PC-9 (cell line): ENCODE results near the gene SLC44A1. TPM values are rescaled to one million over a fixed set of nuclear protein-coding genes. Genes with fewer than 3 reads are reported as not detected.

Experiments
- BruUV-seq: library from RNA; stranded (reverse); fragments of 400-500 nt; replicated peaks from 2 replicates; lab custom pipeline; 2021; lab: Mats Ljungman, UMichigan
- CTCF ChIA-PET: fragments of 300-600 bp; sonication (Branson Sonifier 250); formaldehyde crosslinking; loops from one replicate; lab custom pipeline; 2022; ENCODE audit warnings: antibody characterized with exemption; lab: Charles Lee
- POLR2A ChIA-PET: fragments of 300-600 bp; sonication (Branson Sonifier 250); formaldehyde crosslinking; loops from one replicate; lab custom pipeline; 2022; ENCODE audit warnings: antibody characterized with exemption; ENCODE audit not compliant: unreplicated experiment; lab: Charles Lee
- DNase-seq, 2 experiments: peaks; one replicate each; pipeline versions ENCODE4 v3.0.0 to v3.0.0-alpha.2; 2015 to 2022; ENCODE audit warnings: mixed read lengths in 1 of 2
- H2AFZ ChIP-seq: fragments of 200-600 bp; sonication (generic); 2 replicates; pipeline ENCODE4 v1.8.1; 2017; ENCODE audit warnings: antibody characterized with exemption
- H3F3A ChIP-seq: fragments of 200-600 bp; sonication (generic); 2 replicates; pipeline ENCODE4 v1.8.1; 2017; ENCODE audit warnings: antibody characterized with exemption, mild to moderate bottlenecking, low read depth; ENCODE audit not compliant: insufficient read depth
- H3K27ac ChIP-seq: fragments of 200-600 bp; sonication (generic); 2 replicates; pipeline ENCODE4 v1.6.1; 2016; ENCODE audit warnings: mixed run types
- H3K27me3 ChIP-seq: fragments of 200-600 bp; sonication (generic); 2 replicates; pipeline ENCODE4 v1.6.1; 2016; ENCODE audit warnings: low read depth, mixed run types; ENCODE audit not compliant: insufficient read depth
- H3K36me3 ChIP-seq: fragments of 200-600 bp; sonication (generic); 2 replicates; pipeline ENCODE4 v1.6.1; 2016; ENCODE audit warnings: low read depth, mixed run types
- H3K4me1 ChIP-seq: fragments of 200-600 bp; sonication (generic); replicated peaks from 2 replicates; pipeline ENCODE4 v1.6.1; 2016; ENCODE audit warnings: mixed run types; ENCODE audit not compliant: insufficient read depth
- H3K4me2 ChIP-seq: fragments of 200-600 bp; sonication (generic); 2 replicates; pipeline ENCODE4 v1.6.1; 2017; ENCODE audit warnings: mixed run types
- H3K4me3 ChIP-seq: fragments of 200-600 bp; sonication (generic); 2 replicates; pipeline ENCODE4 v1.6.1; 2016; ENCODE audit warnings: mixed run types
- H3K79me2 ChIP-seq: fragments of 200-600 bp; sonication (generic); 2 replicates; pipeline ENCODE4 v1.6.1; 2017; ENCODE audit warnings: low read depth, mixed run types
- H3K9me2 ChIP-seq: fragments of 200-600 bp; sonication (generic); 2 replicates; pipeline ENCODE4 v1.8.1; 2017; ENCODE audit warnings: mild to moderate bottlenecking; ENCODE audit not compliant: insufficient read depth
- H3K9me3 ChIP-seq: fragments of 200-600 bp; sonication (generic); 2 replicates; pipeline ENCODE4 v1.8.1; 2016; ENCODE audit warnings: low read depth; ENCODE audit not compliant: insufficient read depth
- H4K20me1 ChIP-seq: fragments of 200-600 bp; sonication (generic); 2 replicates; pipeline ENCODE4 v1.8.1; 2017; ENCODE audit not compliant: insufficient read depth
- EZH2 ChIP-seq: fragments of 200-600 bp; sonication (generic); IDR thresholded peaks from 2 replicates; pipeline ENCODE4 v1.8.0; 2017; ENCODE audit warnings: antibody characterized with exemption, low read depth
- intact Hi-C: fragments of 100-400 bp; cut with micrococcal nuclease; formaldehyde crosslinking; loops from one replicate; pipeline ENCODE4 v1.10.0; 2022; ENCODE audit not compliant: unreplicated experiment
- total RNA-seq: library from RNA; stranded (reverse); gene quantifications from 2 replicates; pipeline ENCODE4 v1.2.3, GENCODE V29; 2021
- TF ChIP-seq, protein P1 (sequence below): fragments of 200-600 bp; sonication (generic); conservative IDR thresholded peaks from 2 replicates; pipeline ENCODE4 v1.6.1; 2017; ENCODE audit warnings: mixed run types, antibody characterized with exemption, mild to moderate bottlenecking, moderate library complexity

SLC44A1 gene
- total RNA-seq, 1 experiment from 2014 or later, result 95.2 TPM

GRCh38 chr9:105251133-105251532 lies 6.7 kb downstream of the SLC44A1 start:
- Histone ChIP-seq H3K4me3 (no peak overlapping the region), H4K20me1 (no peaks in the 10 kb centered on the region), H2AFZ (no peak overlapping the region), H3K36me3 (no peaks in the 10 kb centered on the region), H3K4me2 (no peak overlapping the region), H3K4me1 (peaks cover 19% of the 10 kb centered on the region), H3K9me2 (no peaks in the 10 kb centered on the region), H3K79me2 (peaks cover 77% of the 10 kb centered on the region), H3K9me3 (no peaks in the 10 kb centered on the region), H3K27ac (no peak overlapping the region), H3K27me3 (no peaks in the 10 kb centered on the region), H3F3A (no peaks in the 10 kb centered on the region; the same call in 1 of the 2 replicates)
- TF ChIP-seq EZH2, result no peak
- TF ChIP-seq, protein P1, sequence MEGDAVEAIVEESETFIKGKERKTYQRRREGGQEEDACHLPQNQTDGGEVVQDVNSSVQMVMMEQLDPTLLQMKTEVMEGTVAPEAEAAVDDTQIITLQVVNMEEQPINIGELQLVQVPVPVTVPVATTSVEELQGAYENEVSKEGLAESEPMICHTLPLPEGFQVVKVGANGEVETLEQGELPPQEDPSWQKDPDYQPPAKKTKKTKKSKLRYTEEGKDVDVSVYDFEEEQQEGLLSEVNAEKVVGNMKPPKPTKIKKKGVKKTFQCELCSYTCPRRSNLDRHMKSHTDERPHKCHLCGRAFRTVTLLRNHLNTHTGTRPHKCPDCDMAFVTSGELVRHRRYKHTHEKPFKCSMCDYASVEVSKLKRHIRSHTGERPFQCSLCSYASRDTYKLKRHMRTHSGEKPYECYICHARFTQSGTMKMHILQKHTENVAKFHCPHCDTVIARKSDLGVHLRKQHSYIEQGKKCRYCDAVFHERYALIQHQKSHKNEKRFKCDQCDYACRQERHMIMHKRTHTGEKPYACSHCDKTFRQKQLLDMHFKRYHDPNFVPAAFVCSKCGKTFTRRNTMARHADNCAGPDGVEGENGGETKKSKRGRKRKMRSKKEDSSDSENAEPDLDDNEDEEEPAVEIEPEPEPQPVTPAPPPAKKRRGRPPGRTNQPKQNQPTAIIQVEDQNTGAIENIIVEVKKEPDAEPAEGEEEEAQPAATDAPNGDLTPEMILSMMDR, result no peak
- POLR2A ChIA-PET, result interaction anchor here (0.5 kb wide), 1 partner anchor 10 kb away, joined by 16 read pairs; no protein-coding TSS in a partner anchor
- CTCF ChIA-PET, result no interaction called here
- BruUV-seq, result no TSS peak
- intact Hi-C loops, result no loop called here
- no peak for DNase-seq

DNA sequence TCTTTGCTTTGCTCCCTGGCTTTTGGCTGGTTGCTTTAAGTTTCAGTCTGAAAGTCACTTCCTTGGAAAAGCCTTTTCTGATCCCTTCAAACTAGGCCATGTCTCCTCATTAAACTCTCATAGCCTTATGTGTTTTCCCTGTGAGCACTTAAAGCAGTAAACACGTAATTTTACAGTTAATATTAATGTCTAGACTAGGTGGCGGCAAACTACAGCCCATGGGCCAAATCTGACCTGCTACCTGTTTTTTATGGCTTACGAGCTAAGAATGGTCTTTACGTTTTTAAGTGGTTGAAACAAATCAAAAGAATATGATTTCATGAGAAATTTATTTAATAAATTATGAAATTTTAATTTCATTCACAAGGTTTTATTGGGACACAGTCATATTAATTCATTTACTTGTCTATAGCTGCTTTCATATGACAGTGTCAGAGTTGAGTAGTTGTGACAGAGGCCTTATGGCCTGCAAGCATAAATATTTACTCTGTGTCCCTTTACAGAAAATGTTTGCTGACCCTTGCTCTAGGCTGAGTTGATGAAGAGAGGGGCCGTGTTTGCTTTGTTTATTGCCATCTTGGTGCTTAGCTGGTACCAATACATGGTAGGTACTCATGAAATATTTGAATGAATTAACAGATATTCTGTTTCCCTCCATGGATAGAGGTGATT lies 7.4 kb downstream of the SLC44A1 start:
- POLR2A ChIA-PET, result no interaction called here
- no peak overlapping the region for H3K4me3 ChIP-seq

DNA sequence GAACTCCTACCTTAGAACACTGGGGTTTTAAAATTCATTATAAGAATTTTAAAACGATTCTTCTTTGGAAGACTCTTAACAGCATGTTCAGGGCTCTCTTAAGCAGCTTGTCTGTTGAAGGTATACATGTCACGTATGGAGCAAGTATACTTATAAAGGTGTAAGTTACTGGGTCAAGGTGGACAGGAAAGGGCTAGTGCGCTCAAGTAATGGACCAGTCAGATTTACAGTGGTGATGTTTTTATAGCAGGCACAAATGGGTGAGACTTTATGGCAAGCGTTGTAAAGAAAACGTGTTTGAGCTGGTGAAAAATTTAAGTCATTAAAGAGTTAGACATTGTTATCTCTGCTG lies 7.9 kb downstream of the SLC44A1 start:
- ChIA-PET CTCF (no interaction called here), POLR2A (no interaction called here)
- no peak for TF ChIP-seq EZH2
- TF ChIP-seq, protein P1, result no peak
- no peaks in the 10 kb centered on the region for H4K20me1 ChIP-seq
- H3K79me2 ChIP-seq, result peaks cover 67% of the 10 kb centered on the region
- H3K36me3 ChIP-seq, result no peaks in the 10 kb centered on the region
- peaks cover 6% of the 10 kb centered on the region for H3K4me1 ChIP-seq
- no peak overlapping the region for H3K27ac ChIP-seq
- intact Hi-C loops, result no loop called here
- DNase-seq, result no peak
- no peak overlapping the region for H3K4me2 ChIP-seq
- no peaks in the 10 kb centered on the region for H3F3A ChIP-seq
- BruUV-seq, result no TSS peak
- no peak overlapping the region for H3K4me3 ChIP-seq
- H2AFZ ChIP-seq, result no peak overlapping the region
- H3K9me2 ChIP-seq, result no peaks in the 10 kb centered on the region
- no peaks in the 10 kb centered on the region for H3K27me3 ChIP-seq
- no peaks in the 10 kb centered on the region for H3K9me3 ChIP-seq

More for the DNA sequence above, 7.4 kb downstream of the SLC44A1 start:
- peaks cover 12% of the 10 kb centered on the region for H3K4me1 ChIP-seq
- H3K9me2 ChIP-seq, result no peaks in the 10 kb centered on the region
- H4K20me1 ChIP-seq, result no peaks in the 10 kb centered on the region
- no peaks in the 10 kb centered on the region for H3K27me3 ChIP-seq
- H2AFZ ChIP-seq, result no peak overlapping the region
- H3K4me2 ChIP-seq, result no peak overlapping the region
- no peak for DNase-seq
- H3K36me3 ChIP-seq, result no peaks in the 10 kb centered on the region
- intact Hi-C loops, result no loop called here
- no peaks in the 10 kb centered on the region for H3F3A ChIP-seq
- CTCF ChIA-PET, result no interaction called here
- peaks cover 72% of the 10 kb centered on the region for H3K79me2 ChIP-seq
- no peak for TF ChIP-seq EZH2
- TF ChIP-seq, protein P1, result no peak
- no peaks in the 10 kb centered on the region for H3K9me3 ChIP-seq
- no peak overlapping the region for H3K27ac ChIP-seq
- no TSS peak for BruUV-seq
